DMS 273 treated with DMSO at 0.1 percent for 48 hours (cell line): Measurements from ENCODE around the gene PML.
"Not testable (repeated sequence)": the region's sequence is repeated elsewhere in the genome, so short reads cannot be mapped to it uniquely, and the experiment has no call there.

Source experiments
- DNase-seq: peaks from one replicate; lab custom pipeline; 2025; lab: John Stamatoyannopoulos, UW

Gene PML

GRCh38 chr15:73959012-73959581 is 35.4 kb upstream of the PML start:
- peak; percentile 65 for DNase-seq

- no peak for DNase-seq
Measured at GRCh38 chr15:73959801-73960200, 34.7 kb upstream of the PML start.

- not testable (repeated sequence) for DNase-seq
Measured at GRCh38 chr15:73960472-73961070, 33.9 kb upstream of the PML start.

GRCh38 chr15:73962433-73962832 is 32.1 kb upstream of the PML start:
- no peak for DNase-seq

GRCh38 chr15:73964736-73965093 is 29.8 kb upstream of the PML start:
- no peak for DNase-seq

GRCh38 chr15:73965094-73965757 is 29.3 kb upstream of the PML start:
- no peak for DNase-seq

GRCh38 chr15:73965758-73966113 is 28.8 kb upstream of the PML start:
- DNase-seq = no peak

GRCh38 chr15:73968461-73968860 is 26.1 kb upstream of the PML start:
- no peak for DNase-seq

GRCh38 chr15:73969151-73969759 is 25.3 kb upstream of the PML start:
- no peak for DNase-seq

GRCh38 chr15:73972984-73973682 is 21.4 kb upstream of the PML start:
- peak; percentile 23 for DNase-seq

- not testable (repeated sequence) for DNase-seq
Measured at GRCh38 chr15:73973683-73974200, 20.8 kb upstream of the PML start.

GRCh38 chr15:73975440-73976125 is 18.9 kb upstream of the PML start:
- DNase-seq = not testable (repeated sequence)

- no peak for DNase-seq
Measured at GRCh38 chr15:73978896-73979295, 15.6 kb upstream of the PML start.

- no peak for DNase-seq
Measured at GRCh38 chr15:73979636-73980035, 14.9 kb upstream of the PML start.

GRCh38 chr15:73981761-73982221 is 12.7 kb upstream of the PML start:
- DNase-seq = no peak

GRCh38 chr15:73982222-73982962 is 12.1 kb upstream of the PML start:
- no peak for DNase-seq

GRCh38 chr15:73983211-73983727 is 11.2 kb upstream of the PML start:
- DNase-seq = no peak

GRCh38 chr15:73983773-73984172 is 10.7 kb upstream of the PML start:
- no peak for DNase-seq

GRCh38 chr15:73984208-73984979 is 10.1 kb upstream of the PML start:
- no peak for DNase-seq
